ENCODE data around the gene HYPK.
A peak's percentile ranks its signal among the peaks of the same experiment; 100 is the strongest.

Gene HYPK

GRCh38 chr15:43789409-43789808 is 11.0 kb upstream of the HYPK start:
- H3K4me3 ChIP-seq (ENCODE audit: low read depth, low read length) = no peak overlapping the region
- no peak for TF ChIP-seq CTCF (IDR thresholded peaks at IDR 0.05; ENCODE audit: low read depth, low read length)

- no peak for TF ChIP-seq CTCF (IDR thresholded peaks at IDR 0.05; ENCODE audit: low read depth, low read length)
- peak within 1 kb of the TSS; percentile 99 for H3K4me3 ChIP-seq (ENCODE audit: low read depth, low read length)
These were observed 8.2 kb upstream of the HYPK start, which contains the start of gene SERF2 for GRCh38 chr15:43791993-43792760. Gene SERF2, plus strand, starts transcription at chr15:43792320. Its CDS starts 57 bp downstream, at chr15:43792377.

GRCh38 chr15:43792761-43793476 is 7.5 kb upstream of the HYPK start:
- H3K4me3 ChIP-seq (ENCODE audit: low read depth, low read length) = peak overlapping the region; percentile 99
- TF ChIP-seq CTCF (IDR thresholded peaks at IDR 0.05; ENCODE audit: low read depth, low read length) = no peak

- peak overlapping the region; percentile 99 for H3K4me3 ChIP-seq (ENCODE audit: low read depth, low read length)
These were observed 6.8 kb upstream of the HYPK start for GRCh38 chr15:43793647-43794046.

GRCh38 chr15:43794269-43795037 is 5.9 kb upstream of the HYPK start:
- TF ChIP-seq CTCF (IDR thresholded peaks at IDR 0.05; ENCODE audit: low read depth, low read length) = no peak
- H3K4me3 ChIP-seq (ENCODE audit: low read depth, low read length) = peak overlapping the region; percentile 99

More at GRCh38 chr15:43793647-43794046, 6.8 kb upstream of the HYPK start:
- no peak for TF ChIP-seq CTCF (IDR thresholded peaks at IDR 0.05; ENCODE audit: low read depth, low read length)

GRCh38 chr15:43795197-43795596 is 5.2 kb upstream of the HYPK start:
- H3K4me3 ChIP-seq (ENCODE audit: low read depth, low read length) = no peak overlapping the region
- TF ChIP-seq CTCF (IDR thresholded peaks at IDR 0.05; ENCODE audit: low read depth, low read length) = no peak
